H54 (cell line): ENCODE measurements around the gene ITFG1.
"Not testable (repeated sequence)": the region's sequence is repeated elsewhere in the genome, so short reads cannot be mapped to it uniquely, and the experiment has no call there.

Experiments
- DNase-seq: peaks from one replicate; pipeline ENCODE4 v3.0.0; 2011; ENCODE audit warnings: low spot score, mixed read lengths; ENCODE audit not compliant: insufficient read length
- FAIRE-seq: peaks from 3 replicates; lab custom pipeline; 2011; peaks lifted over from hg19 to GRCh38; lab: Jason Lieb, UNC
- POLR2A ChIP-seq: IDR thresholded peaks from 2 replicates; pipeline ENCODE4 v1.6.1; 2011; ENCODE audit warnings: low read depth, mild to moderate bottlenecking, low read length

ITFG1 gene

DNA sequence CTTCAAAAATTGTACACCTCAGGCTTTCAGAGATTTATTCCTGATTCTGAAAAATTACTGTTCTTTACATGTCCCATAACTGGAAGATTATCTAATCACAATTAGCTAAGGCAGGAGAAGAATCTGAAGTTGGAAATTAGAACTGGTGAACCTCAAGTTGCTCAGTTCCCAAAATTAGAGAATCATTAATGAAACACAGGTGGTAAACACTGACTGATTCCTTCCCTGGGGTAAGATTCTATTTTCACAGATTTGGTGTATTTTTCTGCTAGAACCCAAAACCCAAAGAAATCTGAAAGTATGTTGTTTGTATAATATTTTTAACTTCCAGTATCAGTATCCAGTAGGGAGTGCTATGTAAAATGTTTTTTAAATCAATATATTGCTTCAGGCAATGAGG lies 26.0 kb upstream of the ITFG1 start:
- no peak for TF ChIP-seq POLR2A

DNA sequence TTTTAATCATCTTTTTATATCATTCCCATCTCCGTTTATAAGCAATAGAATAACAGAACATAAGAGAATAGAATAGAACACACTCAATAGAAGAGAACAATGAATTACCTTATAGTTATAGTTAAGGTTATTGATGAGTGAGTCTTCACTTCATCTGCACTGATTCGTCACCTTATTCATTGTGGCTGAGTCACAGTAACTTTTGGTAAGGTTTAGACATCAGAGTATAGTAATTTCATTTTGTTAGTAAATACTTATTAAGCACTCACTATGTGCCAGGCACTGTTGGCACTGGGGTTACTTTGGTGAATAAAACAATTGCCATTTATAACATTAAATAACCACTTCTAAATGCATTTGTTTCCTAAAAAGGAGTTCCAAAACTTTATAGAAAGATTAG lies 22.8 kb upstream of the ITFG1 start:
- TF ChIP-seq POLR2A: no peak
- no peak for FAIRE-seq
- no peak for DNase-seq

More for the DNA sequence above, 26.0 kb upstream of the ITFG1 start:
- DNase-seq (no peak), FAIRE-seq (no peak)

- FAIRE-seq: no peak
- no peak for DNase-seq
- no peak for TF ChIP-seq POLR2A
These were observed 21.0 kb upstream of the ITFG1 start for GRCh38 chr16:47481698-47482374.

- DNase-seq (no peak), FAIRE-seq (no peak)
- TF ChIP-seq POLR2A: no peak
These were observed 19.5 kb upstream of the ITFG1 start for GRCh38 chr16:47480410-47480809.

- no peak for TF ChIP-seq POLR2A
- DNase-seq (no peak), FAIRE-seq (peak; percentile 38)
These were observed 16.8 kb upstream of the ITFG1 start for GRCh38 chr16:47477679-47478078.

GRCh38 chr16:47476654-47477345 lies 15.9 kb upstream of the ITFG1 start:
- DNase-seq (no peak), FAIRE-seq (no peak)
- TF ChIP-seq POLR2A: no peak

GRCh38 chr16:47475786-47476185 lies 14.9 kb upstream of the ITFG1 start:
- TF ChIP-seq POLR2A: no peak
- FAIRE-seq (no peak), DNase-seq (no peak)

GRCh38 chr16:47473792-47474191 lies 12.9 kb upstream of the ITFG1 start:
- FAIRE-seq: no peak
- no peak for TF ChIP-seq POLR2A

GRCh38 chr16:47473004-47473403 lies 12.1 kb upstream of the ITFG1 start:
- DNase-seq, FAIRE-seq: not testable (repeated sequence)

More at GRCh38 chr16:47473792-47474191, 12.9 kb upstream of the ITFG1 start:
- DNase-seq: no peak

DNA sequence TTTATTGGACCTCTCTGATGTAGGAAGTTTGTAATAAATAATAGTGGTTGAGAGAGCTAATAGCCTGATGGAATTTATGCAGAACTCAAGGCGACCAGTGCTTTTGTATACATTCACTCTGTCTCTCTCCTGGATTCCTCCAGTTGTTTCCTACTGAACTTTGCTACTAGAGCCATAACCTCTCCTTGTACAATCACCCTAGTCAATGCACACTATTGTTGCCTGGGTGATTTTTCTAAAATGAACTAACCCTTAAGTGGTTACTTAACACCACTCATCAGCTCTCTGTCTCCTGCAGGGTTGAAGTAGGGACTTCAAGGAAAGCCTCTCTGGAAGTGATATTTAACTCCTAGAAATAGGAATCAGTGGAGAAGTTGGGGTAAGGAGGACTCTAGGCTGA lies 9.9 kb upstream of the ITFG1 start:
- FAIRE-seq: no peak
- DNase-seq: no peak
- TF ChIP-seq POLR2A: no peak

DNA sequence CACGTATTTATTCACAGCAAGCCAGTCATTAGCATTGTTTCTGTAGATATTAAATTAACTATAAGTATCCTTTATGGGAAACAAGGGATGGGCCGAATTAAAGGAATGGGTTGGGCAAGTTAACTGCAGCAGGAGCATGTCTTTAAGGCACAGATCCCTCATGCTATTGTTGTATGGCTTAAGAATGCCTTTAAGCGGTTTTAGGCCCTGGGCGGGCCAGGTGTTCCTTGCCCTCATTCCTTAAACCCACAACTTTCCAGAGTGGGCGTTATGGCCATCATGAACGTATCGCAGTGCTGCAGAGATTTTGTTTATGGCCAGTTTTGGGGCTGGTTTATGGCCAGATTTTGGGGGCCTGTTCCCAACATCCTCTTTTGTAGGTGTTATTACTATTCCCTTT lies 9.3 kb upstream of the ITFG1 start:
- TF ChIP-seq POLR2A: no peak
- no peak for DNase-seq
- FAIRE-seq: no peak

- no peak for DNase-seq
- TF ChIP-seq POLR2A: no peak
- no peak for FAIRE-seq
These were observed 8.4 kb upstream of the ITFG1 start for GRCh38 chr16:47469227-47469626.

GRCh38 chr16:47468070-47468689 lies 7.3 kb upstream of the ITFG1 start:
- DNase-seq, FAIRE-seq: not testable (repeated sequence)

DNA sequence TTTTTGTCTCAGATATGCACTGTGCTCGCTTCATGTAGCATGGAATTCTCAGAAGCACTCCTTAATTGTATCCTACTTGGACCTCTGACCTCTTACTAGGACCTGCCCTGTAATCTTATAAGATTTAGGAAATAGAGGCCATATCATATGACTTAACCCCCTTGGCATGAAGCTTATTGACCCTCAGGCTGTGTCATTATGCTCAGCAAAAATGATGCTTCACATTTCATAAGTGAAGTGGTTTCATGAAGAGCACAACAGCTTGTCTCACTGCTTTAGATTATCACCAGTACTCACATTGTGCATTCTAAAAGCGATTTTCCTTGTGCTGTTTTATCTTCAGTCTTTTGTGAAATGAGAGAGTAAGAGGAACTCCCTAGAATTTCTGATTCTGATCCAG lies 6.6 kb upstream of the ITFG1 start:
- TF ChIP-seq POLR2A: no peak
- FAIRE-seq (peak; percentile 66), DNase-seq (no peak)
